Fibroblast of pulmonary artery (primary cell): Measurements from ENCODE around the gene UACA.
"Not testable (repeated sequence)": the region's sequence is repeated elsewhere in the genome, so short reads cannot be mapped to it uniquely, and the experiment has no call there.

ENCODE experiments used
- DNase-seq: peaks from one replicate; pipeline ENCODE4 v3.0.0-alpha.2; 2010; ENCODE audit warnings: low read depth
- H3K4me3 ChIP-seq: replicated peaks from 2 replicates; pipeline ENCODE4 v1.5.1; 2011; ENCODE audit warnings: low read depth, mild to moderate bottlenecking, control low read depth, low read length, moderate library complexity
- TF ChIP-seq, protein P1 (sequence below): IDR thresholded peaks from 2 replicates; pipeline ENCODE4 v1.5.1; 2011; ENCODE audit warnings: mild to moderate bottlenecking, control low read depth, low read length, inconsistent platforms; ENCODE audit errors: missing control alignments

UACA gene

DNA sequence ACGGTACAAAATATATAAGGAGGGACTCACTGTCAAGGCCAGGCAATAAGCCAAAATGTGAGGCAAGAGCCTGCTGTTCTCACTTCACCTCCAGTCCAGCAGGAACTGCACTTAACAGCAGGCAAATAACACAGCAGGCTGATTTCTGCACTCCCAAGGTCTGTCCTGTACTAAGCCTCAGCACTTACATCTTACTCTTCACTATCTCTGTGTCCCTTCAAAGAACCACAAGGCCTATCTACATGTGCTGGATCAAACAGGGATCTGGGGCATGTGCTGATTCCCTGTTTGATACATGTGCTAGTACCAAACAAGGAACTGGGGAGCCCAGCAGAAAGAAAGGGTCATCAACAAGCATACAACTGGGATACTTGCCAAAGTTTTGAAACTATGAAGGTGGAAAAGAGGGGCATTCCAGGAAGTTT lies 22.2 kb downstream of the UACA start:
- peak overlapping the region; percentile 17 for H3K4me3 ChIP-seq
- peak; percentile 96 for DNase-seq

DNA sequence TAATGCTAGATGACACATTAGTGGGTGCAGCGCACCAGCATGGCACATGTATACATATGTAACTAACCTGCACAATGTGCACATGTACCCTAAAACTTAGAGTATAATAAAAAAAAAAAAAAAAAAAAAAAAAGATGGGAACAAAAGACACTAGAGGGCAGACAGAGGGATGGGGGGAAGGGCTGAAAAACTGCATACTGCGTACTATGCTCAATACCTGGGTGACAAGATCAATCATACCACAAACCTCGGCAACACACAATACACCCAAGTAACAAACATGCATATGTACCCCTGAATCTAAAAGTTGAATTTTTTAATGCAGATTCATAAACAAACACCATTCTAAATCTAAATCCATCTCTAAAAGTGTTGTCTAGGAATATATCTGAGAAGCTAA lies 28.3 kb downstream of the UACA start:
- DNase-seq, H3K4me3 ChIP-seq: not testable (repeated sequence)

More for the DNA sequence above, 22.2 kb downstream of the UACA start:
- TF ChIP-seq, protein P1, sequence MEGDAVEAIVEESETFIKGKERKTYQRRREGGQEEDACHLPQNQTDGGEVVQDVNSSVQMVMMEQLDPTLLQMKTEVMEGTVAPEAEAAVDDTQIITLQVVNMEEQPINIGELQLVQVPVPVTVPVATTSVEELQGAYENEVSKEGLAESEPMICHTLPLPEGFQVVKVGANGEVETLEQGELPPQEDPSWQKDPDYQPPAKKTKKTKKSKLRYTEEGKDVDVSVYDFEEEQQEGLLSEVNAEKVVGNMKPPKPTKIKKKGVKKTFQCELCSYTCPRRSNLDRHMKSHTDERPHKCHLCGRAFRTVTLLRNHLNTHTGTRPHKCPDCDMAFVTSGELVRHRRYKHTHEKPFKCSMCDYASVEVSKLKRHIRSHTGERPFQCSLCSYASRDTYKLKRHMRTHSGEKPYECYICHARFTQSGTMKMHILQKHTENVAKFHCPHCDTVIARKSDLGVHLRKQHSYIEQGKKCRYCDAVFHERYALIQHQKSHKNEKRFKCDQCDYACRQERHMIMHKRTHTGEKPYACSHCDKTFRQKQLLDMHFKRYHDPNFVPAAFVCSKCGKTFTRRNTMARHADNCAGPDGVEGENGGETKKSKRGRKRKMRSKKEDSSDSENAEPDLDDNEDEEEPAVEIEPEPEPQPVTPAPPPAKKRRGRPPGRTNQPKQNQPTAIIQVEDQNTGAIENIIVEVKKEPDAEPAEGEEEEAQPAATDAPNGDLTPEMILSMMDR, result no peak

DNA sequence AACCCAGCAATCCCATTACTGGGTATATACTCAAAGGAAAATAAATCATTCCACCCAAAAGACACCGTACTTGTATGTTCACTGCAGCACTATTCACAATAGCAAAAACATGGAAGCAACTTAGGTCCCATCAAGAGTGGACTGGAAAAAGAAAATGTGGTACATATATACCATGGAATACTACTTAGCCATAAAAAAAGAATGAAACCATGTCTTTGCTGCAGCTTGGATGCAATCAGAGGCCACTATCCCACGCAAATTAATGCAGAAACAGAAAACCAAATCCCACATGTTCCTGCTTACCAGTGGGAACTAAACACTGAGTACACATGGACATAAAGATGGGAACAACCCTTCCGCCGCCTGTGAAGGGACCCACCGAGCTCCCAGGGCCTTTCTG lies 34.2 kb downstream of the UACA start:
- TF ChIP-seq, protein P1, result no peak
- DNase-seq, result no peak
- H3K4me3 ChIP-seq, result no peak overlapping the region

DNA sequence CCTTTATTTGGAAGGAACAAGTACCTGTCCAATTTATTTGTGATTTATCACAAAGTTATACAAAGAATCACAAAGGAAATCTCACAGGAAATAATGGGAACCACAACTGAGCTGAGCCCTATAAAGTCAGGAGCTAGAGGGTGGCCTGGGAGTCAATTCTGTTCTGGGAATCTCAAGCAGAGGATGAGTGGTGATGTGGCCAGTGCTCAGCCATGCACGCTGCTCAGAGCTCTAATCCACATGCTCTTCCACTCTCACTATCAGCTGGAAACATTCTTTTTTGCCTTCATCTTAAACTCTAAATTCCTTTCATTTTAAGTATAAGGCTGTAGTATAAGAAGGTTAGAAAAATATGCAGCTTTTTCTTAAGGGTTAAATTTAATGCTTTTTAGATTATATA lies 36.6 kb downstream of the UACA start:
- no peak overlapping the region for H3K4me3 ChIP-seq
- no peak for DNase-seq
- TF ChIP-seq, protein P1, result no peak

DNA sequence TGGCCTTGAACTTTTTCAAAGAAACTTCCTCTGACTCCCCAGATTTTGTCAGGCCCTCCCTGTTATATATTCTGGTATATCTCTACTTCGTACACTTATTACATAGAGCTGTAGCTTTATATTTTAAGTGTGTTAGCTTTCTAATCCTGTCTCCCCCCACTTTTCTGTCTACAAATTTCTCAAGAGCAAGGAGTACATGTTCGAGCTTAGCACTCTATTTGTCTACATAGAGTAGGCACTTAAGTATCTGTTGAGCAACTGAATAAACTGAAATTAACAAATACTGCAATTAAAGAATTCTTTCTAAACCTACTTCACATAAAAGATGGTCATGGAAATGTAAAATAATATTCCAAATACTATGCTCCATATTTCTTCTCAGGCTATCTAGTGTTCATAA lies 39.4 kb downstream of the UACA start:
- no peak for DNase-seq
- H3K4me3 ChIP-seq, result no peak overlapping the region
- TF ChIP-seq, protein P1, result no peak

DNA sequence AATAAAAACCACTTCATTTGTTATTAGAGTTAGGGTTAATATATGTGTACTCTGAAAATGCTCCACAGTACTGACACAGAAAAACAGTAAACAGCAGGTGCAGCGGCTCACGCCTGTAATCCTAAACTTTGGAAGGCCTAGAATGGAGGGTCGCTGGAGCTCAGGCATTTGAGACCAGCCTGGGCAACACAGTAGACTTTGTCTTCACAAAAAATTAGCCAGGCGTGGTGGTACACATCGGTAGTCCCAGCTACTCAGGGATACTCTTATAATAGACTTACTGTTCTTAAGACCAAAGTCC lies 40.3 kb downstream of the UACA start:
- DNase-seq, result no peak
- no peak overlapping the region for H3K4me3 ChIP-seq
- TF ChIP-seq, protein P1, result no peak

DNA sequence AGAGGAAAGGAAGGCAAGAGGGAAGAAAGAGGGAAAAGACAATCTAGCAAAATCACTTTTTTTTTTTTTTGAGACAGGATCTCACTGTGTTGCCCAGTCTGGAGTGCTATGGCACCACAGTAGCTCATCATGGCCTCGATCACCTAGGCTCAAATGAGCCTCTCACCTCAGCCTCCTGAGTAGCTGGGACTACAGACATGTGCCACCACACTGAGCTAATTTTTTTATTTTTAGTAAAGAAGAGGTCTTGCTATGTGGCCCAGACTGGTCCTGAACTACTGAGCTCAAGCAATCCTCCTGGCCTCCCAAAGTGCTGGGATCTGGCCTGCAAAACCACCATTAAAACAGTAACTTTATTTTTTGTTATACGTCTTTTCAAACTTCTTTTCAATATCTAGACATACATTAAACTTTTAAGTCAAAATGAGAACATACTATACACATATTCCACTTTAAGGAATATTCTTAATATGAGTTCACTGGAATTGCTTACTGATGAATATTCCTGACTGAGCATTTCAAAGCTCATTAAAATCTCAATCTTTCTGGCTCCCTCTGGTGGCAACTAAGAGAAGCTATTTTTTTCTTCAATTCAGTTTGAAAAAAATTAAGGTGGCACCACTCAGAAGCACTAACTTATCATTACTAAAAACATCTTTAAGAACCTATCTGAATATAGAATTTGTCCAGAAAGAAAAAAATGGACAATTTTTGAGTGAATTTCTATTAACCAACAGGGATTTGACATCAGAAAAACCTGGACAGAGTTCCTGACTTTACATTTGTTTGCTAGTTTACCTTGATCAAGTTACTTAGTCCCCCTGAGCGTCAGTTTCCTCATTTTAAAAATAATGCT lies 40.9 kb downstream of the UACA start:
- TF ChIP-seq, protein P1, result peak; percentile 66
- H3K4me3 ChIP-seq, result no peak overlapping the region
- peak; percentile 85 for DNase-seq
